Keratinocyte (primary cell): Measurements from ENCODE around the gene HADH. TPM values are rescaled to one million over a fixed set of nuclear protein-coding genes. Genes with fewer than 3 reads are reported as not detected.
"Not testable (repeated sequence)": the region's sequence is repeated elsewhere in the genome, so short reads cannot be mapped to it uniquely, and the experiment has no call there.

Source experiments
- DNase-seq: peaks from one replicate; pipeline ENCODE4 v3.0.0-alpha.2; 2011; ENCODE audit warnings: low read depth, missing footprints, low spot score
- FAIRE-seq: peaks from 2 replicates; lab custom pipeline; 2011; peaks lifted over from hg19 to GRCh38; lab: Jason Lieb, UNC
- H2AFZ ChIP-seq: 2 replicates; pipeline ENCODE4 v1.6.0; 2012; ENCODE audit warnings: low read length, control low read depth, inconsistent platforms; ENCODE audit not compliant: control insufficient read depth
- H3K27ac ChIP-seq: 2 replicates; pipeline ENCODE4 v1.5.1; 2011; ENCODE audit warnings: low read length; ENCODE audit not compliant: control insufficient read depth, insufficient read depth
- H3K27me3 ChIP-seq: 3 replicates; pipeline ENCODE4 v1.6.0; 2011; ENCODE audit warnings: low read length; ENCODE audit not compliant: control insufficient read depth, insufficient read depth; ENCODE audit errors: extremely low read depth
- H3K36me3 ChIP-seq, 2 experiments: 2 replicates in 1 of 2; 3 replicates in 1 of 2; pipeline ENCODE4 v1.5.1; 2011; ENCODE audit warnings: low read length in 2 of 2, mild to moderate bottlenecking in 1 of 2; ENCODE audit not compliant: control insufficient read depth in 2 of 2, insufficient read depth in 2 of 2; ENCODE audit errors: extremely low read depth in 1 of 2
- H3K4me1 ChIP-seq: 3 replicates; pipeline ENCODE4 v1.5.1; 2011; ENCODE audit warnings: low read length; ENCODE audit not compliant: control insufficient read depth, insufficient read depth; ENCODE audit errors: extremely low read depth
- H3K4me2 ChIP-seq: 3 replicates; pipeline ENCODE4 v1.6.0; 2011; ENCODE audit warnings: low read depth, low read length; ENCODE audit not compliant: control insufficient read depth, insufficient read depth; ENCODE audit errors: extremely low read depth
- H3K4me3 ChIP-seq, 3 experiments: fragments of 200-600 bp in 1 of 3; sonication (generic) in 1 of 3; 2 replicates in 2 of 3; 3 replicates in 1 of 3; pipeline ENCODE4 v1.5.1; 2011 to 2016; ENCODE audit warnings: low read length in 3 of 3, mild to moderate bottlenecking in 3 of 3, control low read depth in 2 of 3, inconsistent platforms in 1 of 3, low read depth in 1 of 3, mixed read lengths in 1 of 3, mixed run types in 1 of 3, moderate library complexity in 1 of 3; ENCODE audit not compliant: control insufficient read depth in 2 of 3, insufficient read depth in 2 of 3; ENCODE audit errors: extremely low read depth in 1 of 3
- H3K79me2 ChIP-seq: 2 replicates; pipeline ENCODE4 v1.6.0; 2012; ENCODE audit warnings: low read length; ENCODE audit not compliant: control insufficient read depth, insufficient read depth
- H3K9ac ChIP-seq: 3 replicates; pipeline ENCODE4 v1.6.0; 2011; ENCODE audit warnings: low read length; ENCODE audit not compliant: control insufficient read depth, insufficient read depth; ENCODE audit errors: extremely low read depth
- H3K9me1 ChIP-seq: 3 replicates; pipeline ENCODE4 v1.6.0; 2011; ENCODE audit warnings: low read length; ENCODE audit not compliant: control insufficient read depth, insufficient read depth; ENCODE audit errors: extremely low read depth
- H3K9me3 ChIP-seq: 2 replicates; pipeline ENCODE4 v1.5.1; 2012; ENCODE audit warnings: low read depth, low read length; ENCODE audit not compliant: control insufficient read depth
- H4K20me1 ChIP-seq: 3 replicates; pipeline ENCODE4 v1.6.0; 2011; ENCODE audit warnings: low read length; ENCODE audit not compliant: control insufficient read depth, insufficient read depth; ENCODE audit errors: extremely low read depth
- CTCF ChIP-seq, 3 experiments: IDR thresholded peaks in 1 of 3; conservative IDR thresholded peaks in 1 of 3; optimal IDR thresholded peaks in 1 of 3; 2 replicates in 2 of 3; 3 replicates in 1 of 3; pipeline versions ENCODE3 to v1.5.1; 2011; ENCODE audit warnings: low read length in 3 of 3, mild to moderate bottlenecking in 3 of 3, moderate library complexity in 2 of 3, control low read depth in 1 of 3, inconsistent platforms in 1 of 3; ENCODE audit not compliant: insufficient read depth in 2 of 3; ENCODE audit errors: extremely low read depth in 1 of 3
- EZH2 ChIP-seq: IDR thresholded peaks from one replicate; pipeline ENCODE4 v1.6.1; 2012; ENCODE audit warnings: inconsistent platforms, mild to moderate bottlenecking, low read length, moderate library complexity
- dilution Hi-C: fragments of 300-500 bp; cut with MboI; formaldehyde crosslinking; loops from one replicate; pipeline ENCODE4 v1.7.0; 2020; ENCODE audit warnings: low sequenced_read_pairs; ENCODE audit not compliant: extremely low pct_ligation_motif_present
- polyA plus RNA-seq, 5 experiments: library from polyadenylated mRNA; depleted of rRNA in 3 of 5; stranded (reverse) in 3 of 5; stranded (forward) in 1 of 5; unstranded in 1 of 5; fragments of >200 nt; gene quantifications; 1 replicate in 1 of 5; 2 replicates in 3 of 5; 3 replicates in 1 of 5; pipeline versions ENCODE4 v1.2.1 to v1.2.3, GENCODE V29; 2011 to 2012; ENCODE audit warnings: missing spikeins in 2 of 5, low read depth in 1 of 5, low replicate concordance in 1 of 5

HADH gene
- polyA plus RNA-seq, 1 donor (not counting 4 experiments of a cell fraction or from before 2014, with no cell fraction given), result 49.3 TPM

- H3K4me2 ChIP-seq, result no peak overlapping the region
- no peak overlapping the region for H3K4me3 ChIP-seq
- DNase-seq, result no peak
- H3K79me2 ChIP-seq, result no peaks in the 10 kb centered on the region
- no peaks in the 10 kb centered on the region for H3K36me3 ChIP-seq
- no peaks in the 10 kb centered on the region for H4K20me1 ChIP-seq
- no peak overlapping the region for H3K27ac ChIP-seq
- H3K27me3 ChIP-seq, result no peaks in the 10 kb centered on the region
- no peak for TF ChIP-seq EZH2
- TF ChIP-seq CTCF (optimal IDR thresholded peaks at IDR 0.05 in 1 of 3, IDR thresholded peaks at IDR 0.05 in 1 of 3, conservative IDR thresholded peaks at IDR 0.05 in 1 of 3; ENCODE audit: extremely low read depth in 1 of 3, insufficient read depth in 2 of 3, low read length in 3 of 3), result no peak
- H3K9ac ChIP-seq, result no peak overlapping the region
- H3K9me1 ChIP-seq, result no peaks in the 10 kb centered on the region
- no peak for FAIRE-seq
- dilution Hi-C loops, result no loop called here
- no peaks in the 10 kb centered on the region for H3K4me1 ChIP-seq
- no peak overlapping the region for H2AFZ ChIP-seq
- no peaks in the 10 kb centered on the region for H3K9me3 ChIP-seq
Observed at GRCh38 chr4:108048997-108049396, 59.3 kb downstream of the HADH start.

- dilution Hi-C loops, result no loop called here
- Histone ChIP-seq H3K4me3 (no peak overlapping the region), H3K9me1 (no peaks in the 10 kb centered on the region), H2AFZ (no peak overlapping the region), H3K79me2 (no peaks in the 10 kb centered on the region), H3K9ac (no peak overlapping the region), H3K4me2 (no peak overlapping the region), H3K9me3 (no peaks in the 10 kb centered on the region), H3K27me3 (no peaks in the 10 kb centered on the region), H3K36me3 (no peaks in the 10 kb centered on the region), H4K20me1 (no peaks in the 10 kb centered on the region), H3K27ac (no peak overlapping the region), H3K4me1 (no peaks in the 10 kb centered on the region)
- DNase-seq (no peak), FAIRE-seq (no peak)
- TF ChIP-seq EZH2 (no peak), CTCF (optimal IDR thresholded peaks at IDR 0.05 in 1 of 3, IDR thresholded peaks at IDR 0.05 in 1 of 3, conservative IDR thresholded peaks at IDR 0.05 in 1 of 3; ENCODE audit: extremely low read depth in 1 of 3, insufficient read depth in 2 of 3, low read length in 3 of 3) (no peak)
Observed at GRCh38 chr4:108049406-108049805, 59.7 kb downstream of the HADH start.

GRCh38 chr4:108050166-108051111, 60.8 kb downstream of the HADH start:
- H3K9ac ChIP-seq, H4K20me1 ChIP-seq, H3K36me3 ChIP-seq, H3K4me2 ChIP-seq, H3K27ac ChIP-seq, H3K9me1 ChIP-seq, H2AFZ ChIP-seq, H3K9me3 ChIP-seq, FAIRE-seq, H3K27me3 ChIP-seq, dilution Hi-C loops, H3K79me2 ChIP-seq, DNase-seq, H3K4me3 ChIP-seq, H3K4me1 ChIP-seq: not testable (repeated sequence)
